GM06990 (cell line): ENCODE results near the gene RPS6KA5.

ENCODE experiments used
- DNase-seq: peaks from one replicate; pipeline ENCODE4 v3.0.0-alpha.2; 2011; ENCODE audit not compliant: insufficient read length; ENCODE audit errors: extremely low read depth
- H3K27me3 ChIP-seq: replicated peaks from 2 replicates; pipeline ENCODE4 v1.6.0; 2011; ENCODE audit warnings: low read length; ENCODE audit not compliant: control insufficient read depth, insufficient read depth
- H3K36me3 ChIP-seq: 2 replicates; pipeline ENCODE4 v1.5.1; 2011; ENCODE audit warnings: low read length; ENCODE audit not compliant: control insufficient read depth, insufficient read depth
- H3K4me3 ChIP-seq: replicated peaks from 2 replicates; pipeline ENCODE4 v1.5.1; 2011; ENCODE audit warnings: low read depth, mild to moderate bottlenecking, control low read depth, low read length
- CTCF ChIP-seq: IDR thresholded peaks from 2 replicates; pipeline ENCODE4 v1.5.1; 2011; ENCODE audit warnings: low read length, control low read depth, mild to moderate bottlenecking, inconsistent platforms; ENCODE audit not compliant: insufficient read depth, poor library complexity, severe bottlenecking

RPS6KA5 gene

GRCh38 chr14:90812109-90812508, 248.3 kb downstream of the RPS6KA5 start:
- TF ChIP-seq CTCF, result no peak
- no peak for DNase-seq
- no peaks in the 10 kb centered on the region; the same call in 1 of the 2 replicates for H3K27me3 ChIP-seq
- H3K4me3 ChIP-seq, result no peak overlapping the region
- no peaks in the 10 kb centered on the region for H3K36me3 ChIP-seq

GRCh38 chr14:90811641-90812040, 248.8 kb downstream of the RPS6KA5 start:
- H3K27me3 ChIP-seq, result no peaks in the 10 kb centered on the region; the same call in 1 of the 2 replicates
- H3K36me3 ChIP-seq, result no peaks in the 10 kb centered on the region
- no peak for DNase-seq
- no peak for TF ChIP-seq CTCF
- H3K4me3 ChIP-seq, result no peak overlapping the region

- Histone ChIP-seq H3K4me3 (no peak overlapping the region), H3K36me3 (no peaks in the 10 kb centered on the region), H3K27me3 (no peaks in the 10 kb centered on the region; the same call in 1 of the 2 replicates)
- TF ChIP-seq CTCF, result no peak
- no peak for DNase-seq
Measured at GRCh38 chr14:90810806-90811205, 249.6 kb downstream of the RPS6KA5 start.

- no peak for TF ChIP-seq CTCF
- no peak overlapping the region for H3K4me3 ChIP-seq
- no peaks in the 10 kb centered on the region for H3K36me3 ChIP-seq
- DNase-seq, result no peak
- no peaks in the 10 kb centered on the region; the same call in 1 of the 2 replicates for H3K27me3 ChIP-seq
Measured at GRCh38 chr14:90809530-90810312, 250.7 kb downstream of the RPS6KA5 start.

GRCh38 chr14:90808759-90809529, 251.5 kb downstream of the RPS6KA5 start:
- no peak for DNase-seq
- TF ChIP-seq CTCF, result no peak
- H3K27me3 ChIP-seq, result no peaks in the 10 kb centered on the region
- H3K4me3 ChIP-seq, result no peak overlapping the region
- H3K36me3 ChIP-seq, result no peaks in the 10 kb centered on the region
